Measurements from ENCODE around the gene FAM186B.

Gene FAM186B

GRCh38 chr12:49565406-49566265 lies 39.8 kb downstream of the FAM186B start:
- DNase-seq, result no peak

GRCh38 chr12:49564686-49565405 lies 40.6 kb downstream of the FAM186B start:
- DNase-seq, result no peak

GRCh38 chr12:49563951-49564685 lies 41.3 kb downstream of the FAM186B start:
- no peak for DNase-seq

- DNase-seq, result no peak
Measured at GRCh38 chr12:49562831-49563230, 42.6 kb downstream of the FAM186B start.

- DNase-seq, result no peak
Measured at GRCh38 chr12:49562233-49562632, 43.2 kb downstream of the FAM186B start.

GRCh38 chr12:49560695-49561094 lies 44.7 kb downstream of the FAM186B start:
- DNase-seq, result no peak

GRCh38 chr12:49559011-49559675 lies 46.3 kb downstream of the FAM186B start:
- DNase-seq, result no peak

- no peak for DNase-seq
Measured at GRCh38 chr12:49558526-49558925, 46.9 kb downstream of the FAM186B start.

GRCh38 chr12:49557917-49558215 lies 47.6 kb downstream of the FAM186B start:
- DNase-seq, result no peak

- DNase-seq, result no peak
Measured at GRCh38 chr12:49557187-49557916, 48.1 kb downstream of the FAM186B start.

- DNase-seq, result no peak
Measured at GRCh38 chr12:49556391-49557186, 48.9 kb downstream of the FAM186B start.

- no peak for DNase-seq
Measured at GRCh38 chr12:49555631-49556390, 49.6 kb downstream of the FAM186B start.

GRCh38 chr12:49554266-49554665 lies 51.2 kb downstream of the FAM186B start:
- no peak for DNase-seq

GRCh38 chr12:49553512-49554088 lies 51.8 kb downstream of the FAM186B start:
- DNase-seq, result no peak

GRCh38 chr12:49552899-49553298 lies 52.5 kb downstream of the FAM186B start:
- no peak for DNase-seq

GRCh38 chr12:49552425-49552824 lies 53.0 kb downstream of the FAM186B start:
- DNase-seq, result no peak

GRCh38 chr12:49552014-49552413 lies 53.4 kb downstream of the FAM186B start:
- no peak for DNase-seq

- no peak for DNase-seq
Measured at GRCh38 chr12:49550693-49551252, 54.7 kb downstream of the FAM186B start.

- DNase-seq, result no peak
Measured at GRCh38 chr12:49549735-49550692, 55.4 kb downstream of the FAM186B start.

Data from NCI-H446 treated with DMSO at 0.1 percent for 48 hours (cell line).